MM.1S (cell line): ENCODE measurements around the gene SLAMF7.

Experiments
- EZH2 ChIP-seq: fragments of 300-600 bp; sonication (generic); optimal IDR thresholded peaks from 2 replicates; pipeline ENCODE3; 2017; ENCODE audit warnings: low read depth, mild to moderate bottlenecking, antibody characterized with exemption, low read length, mixed read lengths
- EZH2phosphoT487 ChIP-seq: fragments of 300-600 bp; sonication (generic); IDR thresholded peaks from 2 replicates; pipeline ENCODE4 v1.6.1; 2018; ENCODE audit warnings: antibody characterized with exemption, low read length
- TF ChIP-seq, protein P1 (sequence below): fragments of 300-600 bp; sonication (generic); IDR thresholded peaks from 2 replicates; pipeline ENCODE4 v1.5.1; 2016; ENCODE audit warnings: antibody characterized with exemption, low read length, mixed read lengths

DNA sequence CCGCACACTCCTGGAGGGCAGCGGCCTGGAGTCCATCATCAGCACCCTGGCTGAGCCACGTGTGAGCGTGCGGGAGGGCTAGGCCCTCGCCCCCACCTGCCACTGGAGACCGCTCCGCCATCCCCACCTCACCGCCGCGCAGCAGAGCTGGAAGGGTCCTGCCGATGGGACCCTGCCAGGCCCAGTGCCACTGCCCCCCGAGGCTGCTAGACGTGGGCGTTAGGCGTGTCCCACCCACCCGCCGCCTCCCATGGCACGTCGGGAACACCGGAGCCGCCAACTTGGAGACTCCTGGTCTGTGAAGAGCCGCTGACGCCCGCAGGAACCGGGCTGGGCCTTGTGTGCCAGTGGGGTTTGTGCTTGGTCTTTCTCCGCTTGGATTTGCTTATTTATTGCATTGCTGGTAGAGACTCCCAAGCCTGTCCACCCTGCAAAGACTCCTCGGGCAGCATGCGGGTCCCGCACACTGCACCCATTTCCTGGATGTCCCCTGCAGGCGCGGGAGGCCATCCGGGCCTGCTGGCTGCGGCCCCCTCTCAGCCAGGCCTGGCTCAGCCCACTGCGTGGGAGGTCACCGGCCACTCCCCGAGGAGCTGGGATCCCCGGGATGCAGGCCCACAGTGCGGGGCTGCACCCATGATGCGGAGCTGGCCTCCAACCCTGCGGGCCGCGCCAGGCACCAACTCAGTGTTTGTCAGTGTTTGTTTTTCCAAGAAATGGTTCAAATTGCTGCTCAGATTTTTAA lies 63.0 kb downstream of the SLAMF7 start:
- TF ChIP-seq, protein P1, sequence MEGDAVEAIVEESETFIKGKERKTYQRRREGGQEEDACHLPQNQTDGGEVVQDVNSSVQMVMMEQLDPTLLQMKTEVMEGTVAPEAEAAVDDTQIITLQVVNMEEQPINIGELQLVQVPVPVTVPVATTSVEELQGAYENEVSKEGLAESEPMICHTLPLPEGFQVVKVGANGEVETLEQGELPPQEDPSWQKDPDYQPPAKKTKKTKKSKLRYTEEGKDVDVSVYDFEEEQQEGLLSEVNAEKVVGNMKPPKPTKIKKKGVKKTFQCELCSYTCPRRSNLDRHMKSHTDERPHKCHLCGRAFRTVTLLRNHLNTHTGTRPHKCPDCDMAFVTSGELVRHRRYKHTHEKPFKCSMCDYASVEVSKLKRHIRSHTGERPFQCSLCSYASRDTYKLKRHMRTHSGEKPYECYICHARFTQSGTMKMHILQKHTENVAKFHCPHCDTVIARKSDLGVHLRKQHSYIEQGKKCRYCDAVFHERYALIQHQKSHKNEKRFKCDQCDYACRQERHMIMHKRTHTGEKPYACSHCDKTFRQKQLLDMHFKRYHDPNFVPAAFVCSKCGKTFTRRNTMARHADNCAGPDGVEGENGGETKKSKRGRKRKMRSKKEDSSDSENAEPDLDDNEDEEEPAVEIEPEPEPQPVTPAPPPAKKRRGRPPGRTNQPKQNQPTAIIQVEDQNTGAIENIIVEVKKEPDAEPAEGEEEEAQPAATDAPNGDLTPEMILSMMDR = no peak
- TF ChIP-seq EZH2 = no peak
- no peak for TF ChIP-seq EZH2phosphoT487
